HT1080 (cell line): ENCODE data around the gene KRAS. TPM values are rescaled to one million over a fixed set of nuclear protein-coding genes. Genes with fewer than 3 reads are reported as not detected.

Experiments used
- DNase-seq: peaks from one replicate; pipeline ENCODE4 v3.0.0-alpha.2; 2015; ENCODE audit warnings: low read depth
- total RNA-seq: library from RNA; depleted of rRNA; stranded (reverse); fragments of >200 nt; shearing (Covaris generic); gene quantifications from 2 replicates; pipeline ENCODE4 v1.2.3, GENCODE V29; 2014

Gene KRAS
- total RNA-seq, 1 experiment from 2014 or later: 11.2 TPM

DNA sequence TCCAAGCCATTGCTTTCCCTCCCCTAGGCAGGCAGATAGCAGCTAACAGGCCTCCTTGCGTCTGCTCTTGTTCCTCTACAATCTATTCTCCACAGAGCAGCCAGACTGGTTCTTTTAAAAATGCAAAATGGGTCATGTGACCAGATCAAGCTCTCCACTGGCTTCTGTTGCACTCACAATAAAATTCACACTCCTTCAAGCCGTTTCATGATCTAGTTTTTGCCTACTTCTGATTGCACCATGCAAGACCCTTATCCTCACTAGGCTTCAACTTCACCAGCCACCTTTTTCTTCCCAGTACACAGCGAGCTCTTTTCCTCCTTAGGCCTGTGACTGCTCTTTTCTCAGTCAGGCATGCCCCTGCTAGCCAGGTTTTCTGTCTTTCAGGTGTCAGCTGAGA, 6.1 kb upstream of the KRAS start:
- DNase-seq: no peak

DNA sequence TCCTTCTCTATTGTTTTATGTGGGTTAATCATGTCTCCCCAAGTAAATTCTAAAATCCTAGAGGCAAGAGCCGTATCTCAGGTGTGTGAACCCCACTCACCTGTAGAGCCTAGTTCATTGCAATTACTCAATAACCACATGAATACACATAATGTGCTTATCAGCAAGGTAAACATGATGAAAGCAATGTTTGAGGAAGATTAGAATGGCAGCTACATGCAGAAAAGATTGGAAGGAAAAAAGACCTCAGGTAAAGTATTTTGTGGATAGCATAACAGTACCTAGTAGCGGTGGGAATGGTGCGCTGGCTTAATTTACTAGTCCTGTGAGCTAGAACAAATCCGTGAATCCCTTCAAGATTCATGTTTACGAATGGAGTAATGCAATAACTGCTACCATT, 5.3 kb upstream of the KRAS start:
- DNase-seq: no peak

DNA sequence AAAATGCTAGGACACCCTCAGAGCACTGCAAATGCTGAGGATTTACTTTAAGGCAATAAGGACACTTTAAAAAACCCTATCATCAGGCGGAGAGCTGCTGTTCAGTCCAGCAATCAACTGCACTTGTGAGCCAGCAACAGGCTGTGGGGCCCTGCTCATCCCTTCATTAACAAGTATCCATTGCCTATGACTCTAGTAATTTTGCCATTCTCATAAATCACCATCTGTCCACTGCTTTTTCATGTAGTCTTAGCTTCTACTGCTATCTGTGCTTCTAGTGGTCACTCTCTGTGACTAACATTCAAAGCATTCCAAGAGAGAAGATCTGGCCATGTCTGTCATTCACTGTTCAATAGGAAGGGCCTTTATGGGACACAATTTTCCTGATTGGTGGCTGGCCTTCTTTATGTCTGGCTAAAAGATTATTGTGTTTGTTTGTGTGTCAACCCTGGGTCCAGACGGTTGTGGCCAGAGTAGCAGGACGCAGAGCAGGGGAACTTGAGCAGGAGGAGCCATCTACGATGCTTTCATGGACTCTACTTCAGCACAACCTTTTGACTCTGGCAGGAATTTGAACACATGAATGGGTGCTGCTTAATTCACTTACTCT, 3.6 kb upstream of the KRAS start:
- DNase-seq: peak; percentile 36

GRCh38 chr12:25253371-25254068, 2.8 kb upstream of the KRAS start:
- DNase-seq: no peak

DNA sequence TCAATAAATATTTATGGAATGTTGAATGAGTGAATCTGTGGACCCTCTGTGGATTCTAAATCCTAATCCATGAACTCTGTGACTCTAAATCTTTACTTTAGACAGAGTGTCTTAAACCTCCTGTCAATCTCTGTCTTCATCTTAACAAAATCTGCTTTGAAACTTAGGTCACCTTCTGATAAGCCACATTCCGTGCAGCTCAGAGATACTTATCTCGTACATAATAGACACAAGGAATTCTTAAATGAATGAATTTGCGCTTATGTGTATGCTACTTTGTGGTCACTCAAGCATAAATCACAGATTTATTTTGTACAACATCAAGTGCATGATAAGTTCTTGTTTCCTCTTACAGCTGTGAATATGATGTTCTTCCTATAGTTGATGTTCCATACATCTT, 2.2 kb upstream of the KRAS start:
- no peak for DNase-seq

DNA sequence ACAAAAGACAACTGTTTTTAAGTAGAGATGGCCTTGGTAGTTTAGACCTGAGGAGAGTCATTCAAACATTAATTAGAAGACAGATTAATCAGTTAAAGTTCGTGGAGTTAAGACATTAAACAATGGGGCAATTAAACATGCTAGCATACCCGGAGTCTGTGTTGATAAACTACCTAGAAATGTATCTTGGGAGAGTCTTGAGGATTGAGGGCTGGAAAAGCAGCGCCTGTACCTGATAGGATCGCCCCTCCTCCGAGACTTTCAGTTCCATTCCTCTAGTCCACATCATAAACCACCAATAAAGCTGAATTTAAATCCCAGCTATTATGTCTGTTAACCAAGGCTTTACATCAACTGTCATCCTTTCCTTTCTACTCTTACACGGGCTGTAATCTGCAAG, 1.0 kb upstream of the KRAS start:
- no peak for DNase-seq

GRCh38 chr12:25249931-25250738, 594 bp downstream of the KRAS start:
- DNase-seq: peak; percentile 15

DNA sequence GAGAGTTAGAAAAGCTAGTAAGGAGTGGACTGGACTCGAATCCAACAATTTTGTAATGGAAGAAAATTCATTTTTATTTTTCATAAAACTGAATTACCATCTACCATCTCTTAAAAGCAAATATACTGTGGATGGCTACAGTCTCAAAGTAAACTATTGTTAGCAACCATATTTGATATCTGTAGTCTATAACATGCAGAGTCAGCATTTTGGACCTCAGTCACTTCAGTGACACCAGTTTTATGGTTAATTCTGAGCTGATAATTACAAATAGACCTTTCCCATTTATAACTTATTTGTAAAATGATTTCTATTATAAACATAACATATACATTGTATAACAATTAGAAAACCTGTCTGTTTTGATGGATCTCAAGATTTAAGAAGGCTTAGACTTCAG, 2.0 kb downstream of the KRAS start:
- no peak for DNase-seq

DNA sequence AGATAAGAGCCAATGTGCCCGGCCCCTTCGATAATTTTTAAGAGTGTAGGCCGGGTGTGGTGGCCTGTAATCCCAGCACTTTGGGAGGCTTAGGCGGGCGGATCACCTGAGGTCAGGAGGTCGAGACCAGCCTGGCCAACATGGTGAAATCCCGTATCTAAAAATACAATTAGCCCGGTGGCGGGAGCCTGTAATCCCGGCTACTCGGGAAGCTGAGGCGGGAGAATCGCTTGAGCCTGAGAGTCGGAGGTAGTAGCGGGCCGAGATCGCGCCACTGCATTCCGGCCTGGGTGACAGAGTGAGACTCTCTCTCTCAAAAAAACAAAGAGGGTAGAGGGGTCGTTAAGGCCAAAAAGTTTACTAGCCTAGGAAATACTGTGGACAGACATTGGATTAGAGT, 2.6 kb downstream of the KRAS start:
- no peak for DNase-seq

- no peak for DNase-seq
Observed at GRCh38 chr12:25245491-25245890, 5.2 kb downstream of the KRAS start.

DNA sequence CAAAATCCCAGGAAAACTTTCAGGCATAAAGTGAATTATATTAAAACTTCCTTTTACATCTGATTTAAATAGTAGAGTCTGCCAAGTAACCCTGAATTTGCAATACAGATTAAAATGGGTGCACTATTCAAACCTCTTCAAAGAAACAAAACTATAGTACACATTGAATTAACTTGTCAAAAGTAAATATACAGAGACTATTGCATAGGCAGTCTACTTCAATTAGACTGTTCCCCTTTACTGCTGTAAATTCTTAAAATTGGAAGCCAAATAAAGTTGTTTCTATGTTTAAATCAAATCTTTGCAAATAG, 7.1 kb downstream of the KRAS start:
- no peak for DNase-seq

DNA sequence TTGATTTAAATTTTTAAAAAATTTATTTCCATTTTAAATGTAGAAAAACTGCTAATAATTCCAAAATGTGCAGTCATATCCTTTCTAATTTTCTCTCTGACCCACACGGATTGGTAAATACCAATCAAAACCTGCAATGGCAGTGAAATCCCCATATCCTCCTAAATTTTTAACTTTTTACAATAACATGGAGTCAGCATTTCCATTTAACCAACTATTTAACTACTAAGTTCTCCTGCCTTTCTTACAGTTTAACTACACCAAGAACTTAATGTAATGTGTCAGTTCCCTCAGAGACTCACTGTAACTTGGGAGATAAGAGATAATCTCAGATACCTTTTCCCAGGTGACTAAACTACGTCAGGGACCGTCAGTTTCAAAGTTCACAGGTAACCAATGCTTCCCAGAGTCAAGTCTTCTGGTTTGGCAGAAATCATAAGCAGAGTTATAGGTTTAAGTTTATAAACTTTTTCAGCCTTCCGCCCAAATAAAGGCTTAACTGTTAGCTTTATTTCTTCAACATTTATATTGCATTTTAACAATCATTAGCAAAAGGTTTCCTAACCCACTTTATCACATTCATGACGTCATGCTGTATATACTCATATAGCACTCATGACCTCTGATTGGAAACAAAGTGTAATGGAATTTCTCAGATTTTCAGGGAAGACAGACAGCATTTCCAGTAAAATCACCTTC, 7.6 kb downstream of the KRAS start:
- DNase-seq: no peak

- DNase-seq: peak; percentile 13
Observed at GRCh38 chr12:25241167-25242020, 9.3 kb downstream of the KRAS start.

DNA sequence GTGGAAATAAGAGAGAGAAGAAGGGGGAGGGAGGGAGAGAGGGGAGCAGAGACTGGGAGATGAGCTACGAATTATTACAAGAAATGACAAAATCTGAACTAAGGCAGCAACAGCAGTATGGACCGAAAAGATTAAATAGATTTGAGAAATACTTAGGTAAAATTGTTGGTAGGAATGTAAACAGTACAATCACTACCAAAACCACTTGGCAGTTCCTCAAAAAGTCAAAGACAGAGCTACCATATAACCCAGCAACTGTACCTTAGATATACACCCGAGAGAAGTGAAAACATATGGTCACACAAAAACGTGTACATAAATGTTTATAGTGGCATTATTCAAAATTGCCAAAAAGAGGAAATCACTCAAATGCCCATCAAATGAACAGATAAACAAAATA, 14.1 kb downstream of the KRAS start:
- no peak for DNase-seq

DNA sequence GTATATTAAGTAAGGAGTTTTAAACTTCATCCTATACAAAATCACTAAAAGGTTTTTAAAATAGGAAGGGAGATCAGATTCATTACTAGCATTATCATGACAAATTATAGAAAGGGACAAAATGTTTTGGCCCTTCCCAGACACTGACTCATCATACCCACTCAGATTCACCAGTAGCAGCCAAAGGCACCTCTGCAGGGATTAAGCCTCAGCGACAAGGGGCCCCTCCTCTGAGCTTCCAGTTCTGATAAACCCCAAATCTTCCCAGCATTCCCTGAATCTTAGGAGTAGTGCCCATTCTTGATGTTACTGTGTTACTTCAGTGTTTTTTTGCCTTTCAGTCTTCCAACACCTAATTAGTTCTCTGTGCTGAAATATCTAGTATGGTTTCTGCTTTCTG, 14.5 kb downstream of the KRAS start:
- DNase-seq: peak; percentile 6

GRCh38 chr12:25213338-25213737, 37.4 kb downstream of the KRAS start:
- DNase-seq: no peak

- no peak for DNase-seq
Observed at GRCh38 chr12:25208554-25208953, 42.2 kb downstream of the KRAS start.

DNA sequence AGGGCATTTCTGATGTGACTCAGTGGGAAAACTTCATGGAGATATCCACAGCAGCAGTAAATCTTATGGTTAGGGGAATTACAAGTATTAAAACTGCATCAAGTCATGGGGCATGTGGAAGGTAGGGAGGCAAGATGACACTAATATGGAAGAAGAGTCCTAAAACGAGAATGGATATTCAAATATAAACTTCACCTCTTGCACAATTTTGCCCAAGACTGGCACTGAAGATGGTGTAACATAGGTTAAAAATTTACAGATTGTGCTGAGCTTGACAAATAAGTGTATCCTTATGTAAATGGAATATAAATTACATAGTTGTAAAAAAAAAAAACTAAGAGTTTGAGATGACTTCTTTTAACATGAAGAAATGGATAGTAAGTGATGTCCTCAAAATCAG, 42.9 kb downstream of the KRAS start:
- no peak for DNase-seq

- DNase-seq: no peak
Observed at GRCh38 chr12:25207411-25207810, 43.3 kb downstream of the KRAS start.

DNA sequence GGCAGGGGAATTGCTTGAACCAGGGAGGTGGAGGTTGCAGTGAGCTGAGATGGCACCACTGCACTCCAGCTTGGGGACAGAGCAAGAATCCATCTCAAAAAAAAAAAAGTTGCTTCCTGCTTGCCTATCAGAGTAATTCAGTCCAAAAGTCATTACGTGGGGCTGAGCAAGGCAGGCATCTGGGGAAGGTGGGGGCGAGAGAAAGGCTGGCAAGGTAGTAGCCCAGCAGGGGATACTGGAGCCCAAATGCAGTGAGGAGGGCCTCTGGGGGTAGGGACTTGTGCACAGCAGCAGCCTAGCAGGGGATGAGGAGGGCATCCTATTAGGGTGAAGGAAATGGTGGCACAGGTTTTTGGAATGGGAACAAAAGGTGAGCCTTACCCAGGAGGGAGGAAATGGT, 48.6 kb downstream of the KRAS start:
- DNase-seq: no peak

GRCh38 chr12:25200703-25201102, 50.0 kb downstream of the KRAS start:
- peak; percentile 23 for DNase-seq
